GM18498 (cell line): ENCODE data around the gene FCGR3A.
"Not testable (repeated sequence)": the region's sequence is repeated elsewhere in the genome, so short reads cannot be mapped to it uniquely, and the experiment has no call there.

Experiments
- ATAC-seq: cut with Tn5 transposase; IDR thresholded peaks from one replicate; pipeline ENCODE4 v1.9.1; 2021; ENCODE audit warnings: mild to moderate bottlenecking, moderate library complexity; ENCODE audit not compliant: unreplicated experiment

The FCGR3A gene

DNA sequence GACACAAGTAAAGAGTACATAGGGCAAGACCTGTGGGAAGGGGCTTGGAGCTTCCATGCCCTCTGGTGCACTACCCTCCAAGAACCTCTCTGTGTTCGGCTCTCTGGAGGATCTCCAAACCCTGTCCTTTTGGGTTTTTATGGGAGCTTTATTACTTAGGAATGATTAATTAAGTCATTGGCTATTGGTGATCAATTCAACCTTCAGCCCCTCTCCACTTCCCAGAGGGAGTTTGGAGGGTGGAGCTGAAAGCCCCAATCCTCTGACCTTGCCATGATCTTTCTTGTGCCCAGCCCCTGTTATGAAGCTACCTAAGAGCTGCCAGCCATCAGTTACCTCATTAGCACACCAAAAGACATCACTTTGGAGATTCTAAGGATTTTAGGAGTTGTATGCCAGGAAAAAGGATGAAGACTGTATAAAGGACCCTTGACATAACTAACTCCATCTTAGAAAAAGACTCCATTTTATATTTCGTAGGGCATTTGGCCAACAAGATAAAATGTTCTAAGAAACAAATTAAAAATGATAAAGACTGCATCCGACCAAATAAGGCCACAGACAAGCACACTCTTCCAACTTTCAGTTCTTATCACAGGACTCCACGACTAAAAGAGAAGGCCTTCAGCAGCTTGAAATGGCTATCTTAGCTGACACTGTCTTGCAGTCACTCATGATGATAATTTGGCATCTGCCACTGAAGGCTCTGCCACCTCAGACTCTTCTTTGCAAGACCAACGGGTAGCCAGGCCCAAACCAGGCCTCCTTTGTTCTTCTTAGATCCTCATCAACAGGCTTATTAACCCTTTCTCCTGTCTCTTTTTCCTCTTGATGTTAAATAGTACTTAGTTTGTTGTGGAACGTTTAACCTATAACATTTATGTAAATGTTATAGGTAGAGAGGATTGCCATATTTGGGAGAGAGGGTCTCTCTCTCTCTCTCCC, 8.2 kb upstream of the FCGR3A start:
- not testable (repeated sequence) for ATAC-seq

DNA sequence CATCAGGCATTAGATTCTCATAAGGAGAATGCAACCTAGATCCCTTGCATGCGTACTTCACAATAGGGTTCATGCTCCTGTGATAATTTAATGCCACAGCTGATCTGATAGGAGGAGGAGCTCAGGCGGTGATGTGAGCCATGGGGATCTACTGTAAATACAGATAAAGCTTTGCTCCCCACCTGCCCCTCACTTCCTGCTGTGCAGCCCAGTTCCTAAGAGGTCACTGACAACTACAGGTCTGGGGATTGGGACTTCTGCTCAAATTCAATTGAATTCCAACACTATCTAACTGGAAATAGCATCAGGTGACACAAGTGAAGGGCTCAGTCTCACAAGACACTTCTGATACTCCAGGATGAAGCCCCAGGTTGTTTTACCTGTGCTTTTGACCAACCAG, 7.4 kb upstream of the FCGR3A start:
- ATAC-seq = not testable (repeated sequence)

DNA sequence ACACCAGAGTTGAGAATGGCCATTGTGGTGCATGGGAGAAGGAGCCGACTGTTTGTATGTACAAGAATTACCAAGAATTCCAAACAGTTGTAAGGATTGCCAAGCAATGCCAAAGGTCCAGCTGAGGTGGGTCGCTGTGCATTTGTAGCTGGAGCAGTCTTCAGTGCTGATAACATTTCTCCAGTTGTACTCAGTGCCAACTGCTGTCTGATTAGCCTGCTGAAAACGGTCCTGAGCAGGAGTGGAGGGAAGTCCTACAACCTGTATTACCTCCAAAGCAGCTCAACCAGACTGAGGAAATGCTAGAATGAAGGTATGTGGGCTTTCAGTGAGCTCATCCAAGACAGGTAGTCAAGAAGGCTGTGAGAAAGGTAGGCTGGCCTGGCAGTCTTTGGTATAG, 6.5 kb upstream of the FCGR3A start:
- ATAC-seq = not testable (repeated sequence)

DNA sequence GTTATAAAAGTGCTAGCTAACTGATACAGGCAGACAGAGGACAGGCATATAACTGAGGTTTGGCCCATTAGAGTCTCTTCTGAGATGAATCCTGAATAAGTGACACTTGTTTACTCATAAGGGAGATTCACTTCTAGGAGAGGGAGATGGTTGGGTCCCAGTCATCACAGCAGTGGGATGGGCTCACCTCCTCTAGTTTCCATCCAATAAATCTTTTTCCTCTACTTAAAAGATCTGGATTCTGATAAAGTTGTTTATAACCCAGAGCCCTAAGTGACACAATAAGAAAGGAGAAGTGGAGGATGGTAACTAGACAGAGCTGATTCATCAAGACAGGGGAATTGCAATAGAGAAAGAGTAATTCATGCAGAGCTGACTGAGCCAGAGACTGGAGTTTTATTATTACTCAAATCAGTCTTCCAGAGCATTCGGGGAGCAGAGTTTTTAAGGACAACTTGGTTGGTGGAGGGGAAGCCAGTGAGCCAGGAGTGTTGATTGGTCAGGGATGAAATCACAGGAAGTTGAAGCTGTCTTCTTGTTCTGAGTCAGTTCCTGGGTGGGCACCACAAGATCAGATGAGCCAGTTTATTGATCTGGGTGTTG, 5.3 kb upstream of the FCGR3A start:
- ATAC-seq = not testable (repeated sequence)

DNA sequence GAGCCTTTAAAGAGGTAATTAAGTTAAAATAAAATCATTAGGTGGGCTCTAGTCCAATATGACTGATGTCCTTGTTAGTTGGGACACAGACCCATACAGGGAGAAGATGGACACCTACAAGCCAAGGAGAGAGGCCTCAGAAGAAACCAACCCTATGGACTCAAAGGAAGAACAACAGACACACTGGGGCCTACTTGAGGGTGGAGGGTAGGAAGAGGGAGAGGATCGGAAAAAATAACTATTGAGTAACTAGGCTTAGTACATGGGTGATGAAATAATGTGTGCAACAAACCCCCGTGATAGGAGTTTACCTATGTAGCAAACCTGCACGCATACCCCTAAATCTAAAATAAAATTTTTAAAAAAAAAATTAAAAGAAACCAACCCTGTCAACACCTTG, 4.7 kb upstream of the FCGR3A start:
- ATAC-seq = not testable (repeated sequence)

DNA sequence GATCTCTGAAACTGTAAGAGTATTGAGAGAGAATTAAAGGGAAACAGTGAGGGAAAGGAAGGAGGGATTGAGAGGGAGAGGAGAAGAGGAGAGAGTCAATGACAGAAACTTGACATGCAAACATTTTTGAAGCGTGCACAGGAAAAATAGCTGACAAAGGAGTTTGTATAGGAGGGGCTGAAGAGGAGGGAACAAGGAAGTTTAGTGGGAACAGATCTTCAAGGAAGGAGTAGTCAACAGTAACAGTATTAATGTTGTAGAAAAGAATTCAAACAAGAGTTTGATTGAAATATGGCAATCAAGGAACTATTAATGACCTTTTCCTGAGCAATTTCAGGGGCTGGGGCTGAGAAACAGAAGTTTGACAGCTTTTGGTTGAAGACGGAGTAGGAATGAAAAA, 4.0 kb upstream of the FCGR3A start:
- not testable (repeated sequence) for ATAC-seq

DNA sequence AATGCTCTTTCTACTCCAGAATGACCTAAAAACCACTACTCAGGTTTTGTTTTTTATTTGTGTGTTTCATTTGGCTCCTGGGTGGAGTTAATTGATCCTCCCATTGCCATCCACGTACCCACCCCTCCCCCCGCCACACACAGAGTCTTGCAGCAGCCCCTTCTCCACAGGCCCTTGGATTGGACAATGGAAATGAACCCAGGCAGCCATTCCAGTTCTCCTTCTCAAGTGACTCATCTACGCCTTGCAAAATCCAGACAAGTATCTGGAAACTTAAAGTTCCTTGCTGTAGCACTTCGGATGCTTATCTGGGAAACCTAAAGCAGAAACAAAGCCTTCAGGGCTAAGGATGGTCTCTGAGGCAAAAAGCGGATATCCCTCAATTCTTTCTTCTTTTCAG, 1.3 kb upstream of the FCGR3A start:
- ATAC-seq = not testable (repeated sequence)

DNA sequence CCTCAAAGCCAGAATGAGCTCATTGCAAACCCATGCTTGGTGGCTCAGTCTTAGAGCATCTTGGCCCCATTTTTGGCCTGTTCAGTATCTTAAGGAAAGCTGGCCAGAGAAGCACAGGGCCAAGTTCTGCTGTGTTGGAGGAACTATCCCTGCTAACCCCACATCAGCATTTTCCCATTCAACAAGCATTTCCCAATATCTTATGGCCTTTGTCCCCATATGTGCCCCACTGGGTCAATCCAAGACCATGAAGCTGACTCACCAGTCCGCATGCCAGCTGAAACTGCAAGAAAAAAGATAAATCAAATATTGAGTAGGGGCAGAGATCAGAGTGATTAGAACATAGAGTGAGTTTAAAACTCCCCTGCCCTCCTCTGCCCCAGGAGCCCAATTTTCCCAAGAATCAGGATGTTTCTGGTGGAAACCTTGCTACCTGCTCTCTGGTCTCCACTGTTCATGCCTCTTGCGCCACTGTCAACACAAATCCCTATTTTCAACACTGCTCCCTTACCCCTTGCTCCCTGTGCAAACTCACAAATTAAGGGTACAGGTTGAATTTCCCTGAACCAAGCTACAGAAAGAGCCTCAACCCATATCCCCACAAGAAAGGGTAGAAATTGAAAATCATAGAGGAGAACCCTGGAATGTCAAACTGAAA, 740 bp downstream of the FCGR3A start:
- not testable (repeated sequence) for ATAC-seq

DNA sequence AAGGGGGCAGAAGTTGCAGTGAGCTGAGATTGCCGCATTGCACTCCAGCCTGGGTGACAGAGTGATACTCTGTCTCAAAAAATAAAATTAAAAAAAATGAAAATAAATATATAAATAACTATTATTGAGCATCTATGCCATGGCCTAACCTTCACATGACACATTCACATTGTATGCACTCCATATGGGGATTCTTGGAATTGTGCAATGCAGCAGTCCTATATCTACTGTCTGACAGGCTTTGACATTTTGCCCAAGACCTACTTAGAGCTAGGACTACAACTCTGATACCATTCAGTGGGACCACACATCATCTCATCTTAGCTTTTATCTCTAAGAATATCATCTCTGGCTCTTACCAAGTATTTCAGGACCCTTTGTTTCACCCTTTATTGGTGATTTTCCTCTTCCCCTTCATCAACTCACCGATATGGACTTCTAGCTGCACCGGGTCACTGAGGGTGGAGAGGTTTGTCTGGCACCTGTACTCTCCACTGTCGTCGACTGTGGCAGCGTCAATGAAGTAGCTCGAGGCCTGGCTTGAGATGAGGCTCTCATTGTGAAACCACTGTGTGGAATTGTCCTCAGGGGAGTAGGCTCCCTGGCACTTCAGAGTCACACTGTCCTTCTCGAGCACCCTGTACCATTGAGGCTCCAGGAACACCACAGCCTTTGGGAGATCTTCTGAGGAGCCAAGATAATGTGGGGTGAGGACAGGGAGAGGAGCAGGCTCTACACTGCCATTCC, 1.4 kb downstream of the FCGR3A start:
- ATAC-seq = not testable (repeated sequence)

DNA sequence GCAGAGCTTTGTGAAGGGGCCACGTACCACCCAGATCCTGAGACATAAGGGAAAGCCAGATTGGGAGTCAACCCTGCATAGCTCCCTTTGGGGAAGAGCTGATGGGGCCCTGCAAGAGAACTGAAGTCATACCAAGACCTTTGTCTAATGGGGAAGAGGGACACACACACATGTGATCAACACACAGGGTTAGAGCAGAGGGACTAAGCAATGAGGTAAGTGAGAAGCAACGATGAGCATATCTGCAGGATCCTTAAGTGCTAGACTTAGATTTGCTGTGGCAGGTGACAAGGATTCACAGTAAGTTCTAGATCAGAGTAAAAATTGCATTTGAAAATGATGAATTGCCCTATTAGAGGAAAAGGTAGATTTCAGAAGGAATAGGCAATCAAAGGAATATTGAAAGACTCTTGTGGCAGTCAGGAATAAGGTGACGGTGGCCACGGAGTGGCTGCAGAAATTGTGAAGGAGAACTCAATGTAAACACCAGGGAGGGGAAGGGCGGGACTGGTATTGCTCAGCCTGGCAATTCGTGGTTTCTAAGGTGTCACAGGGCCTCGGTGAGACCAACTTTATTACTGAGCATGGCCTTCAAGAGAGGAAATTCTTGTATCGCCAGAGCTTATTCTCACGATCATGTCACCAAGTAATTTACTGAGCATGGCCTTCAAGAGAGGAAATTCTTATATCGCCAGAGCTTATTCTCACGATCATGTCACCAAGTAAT, 4.5 kb downstream of the FCGR3A start:
- ATAC-seq = not testable (repeated sequence)

DNA sequence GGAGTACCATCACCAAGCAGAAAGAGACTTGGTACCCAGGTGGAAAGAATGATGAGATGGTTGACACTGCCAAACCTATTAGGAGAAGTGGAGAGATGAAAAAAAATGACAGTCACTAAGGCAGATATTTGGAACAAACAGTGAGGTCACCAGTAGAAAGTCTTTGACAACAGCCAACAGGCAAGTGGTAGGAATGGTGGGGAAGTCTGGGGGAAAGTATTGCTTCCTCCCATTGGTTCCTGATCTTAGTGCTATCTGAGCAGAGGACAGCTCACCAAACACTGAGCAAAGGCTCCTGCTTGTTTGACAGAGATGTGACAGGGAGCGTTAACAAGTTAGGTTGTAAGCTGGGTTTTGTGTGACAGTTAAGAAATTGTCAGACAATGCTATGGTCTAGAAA, 6.5 kb downstream of the FCGR3A start:
- not testable (repeated sequence) for ATAC-seq

DNA sequence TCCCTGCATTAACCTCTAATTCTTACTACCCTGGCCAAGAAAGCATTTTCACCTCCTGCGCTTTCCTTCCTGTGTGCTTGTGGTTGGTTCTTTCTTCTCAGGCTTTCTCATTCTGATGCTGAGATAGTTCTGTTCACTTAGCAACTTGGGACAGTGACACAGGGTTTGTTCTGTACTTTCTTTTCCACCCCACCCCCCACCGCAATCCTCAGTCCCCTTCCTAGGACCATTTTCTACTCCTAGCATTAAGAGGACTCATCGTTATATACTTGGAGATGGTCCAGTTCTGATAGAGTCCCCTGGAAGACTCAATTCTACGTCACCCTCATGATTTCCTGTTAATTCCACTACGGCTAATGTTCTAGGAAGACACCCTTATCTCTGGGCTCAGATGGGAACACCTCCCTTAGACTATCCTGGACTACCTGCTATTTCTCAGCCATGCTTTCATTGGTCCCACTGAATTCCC, 7.5 kb downstream of the FCGR3A start:
- peak; percentile 70 for ATAC-seq

DNA sequence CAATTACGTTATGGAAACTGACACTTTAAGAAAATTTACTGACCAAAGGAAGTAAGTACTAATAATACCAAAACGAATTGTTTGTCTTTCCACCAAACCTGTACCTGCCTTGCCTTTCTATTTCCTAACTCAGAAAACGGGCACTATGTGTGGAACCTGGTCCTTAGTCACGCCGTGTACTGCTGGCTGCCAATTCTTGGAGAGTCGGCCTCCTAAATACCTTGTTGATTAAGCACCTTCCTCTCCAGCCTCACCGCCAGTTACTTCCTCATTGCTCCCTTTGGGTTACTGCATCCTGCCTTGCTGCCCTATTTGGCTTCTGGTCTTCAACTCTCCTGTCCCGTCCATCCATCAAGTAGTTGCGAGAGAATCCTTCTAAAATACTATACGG, 9.1 kb downstream of the FCGR3A start:
- not testable (repeated sequence) for ATAC-seq

DNA sequence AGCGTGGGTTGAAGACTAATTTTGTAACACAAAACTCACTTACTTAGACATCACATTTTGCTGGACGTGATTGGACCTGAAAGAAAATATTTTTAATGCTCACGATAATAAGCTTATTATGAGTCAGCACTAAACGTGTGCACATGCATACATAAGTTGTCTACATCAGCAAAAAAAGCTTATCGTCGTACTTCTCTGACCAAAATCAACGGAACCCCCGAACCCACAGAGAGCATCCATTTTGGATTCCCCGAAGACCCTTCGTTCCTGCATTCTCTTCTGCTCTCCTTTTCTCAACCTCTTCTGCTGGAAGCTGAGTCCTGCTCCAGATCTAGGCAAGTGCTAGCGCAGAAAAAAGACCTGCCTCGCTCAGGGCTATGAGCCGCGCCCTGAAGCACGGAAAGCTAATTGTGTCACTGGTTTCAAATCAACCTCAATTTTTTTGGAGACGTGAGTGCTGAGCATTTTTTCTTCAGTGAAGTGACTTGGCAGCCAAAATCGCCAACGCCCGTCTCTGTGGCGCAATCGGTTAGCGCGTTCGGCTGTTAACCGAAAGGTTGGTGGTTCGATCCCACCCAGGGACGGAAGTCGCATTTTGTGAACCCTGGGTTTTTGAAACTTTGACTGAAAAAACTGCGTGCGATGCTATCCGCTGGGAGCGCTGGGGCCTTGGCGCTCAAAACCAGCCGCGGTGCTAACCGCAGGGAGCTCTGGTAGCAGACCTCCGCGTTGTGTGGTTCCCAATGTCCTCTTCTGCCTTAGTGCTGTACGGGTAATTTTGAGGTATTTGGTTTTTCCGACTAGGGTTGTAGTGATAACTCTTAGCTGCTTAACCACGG, 9.7 kb downstream of the FCGR3A start:
- peak; percentile 57 for ATAC-seq

DNA sequence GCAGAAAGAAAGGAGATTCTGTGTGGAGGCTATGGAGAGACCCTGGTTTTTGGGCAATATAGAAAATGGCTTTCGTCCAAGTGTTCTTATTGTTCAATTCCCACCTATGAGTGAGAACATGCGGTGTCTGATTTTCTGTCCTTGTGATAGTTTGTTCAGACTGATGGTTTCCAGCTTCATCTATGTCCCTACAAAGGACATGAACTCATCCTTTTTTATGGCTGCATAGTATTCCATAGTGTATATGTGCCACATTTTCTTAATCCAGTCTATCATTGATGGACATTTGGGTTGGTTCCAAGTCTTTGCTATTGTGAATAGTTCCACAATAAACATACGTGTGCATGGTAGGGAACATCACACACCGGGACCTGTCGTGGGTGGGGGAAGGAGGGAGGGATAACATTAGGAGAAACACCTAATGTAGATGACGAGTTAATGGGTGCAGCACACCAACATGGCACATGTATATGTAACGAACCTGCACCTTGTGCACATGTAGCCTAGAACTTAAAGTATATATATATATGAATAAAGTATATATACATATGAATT, 10.6 kb downstream of the FCGR3A start:
- ATAC-seq = not testable (repeated sequence)

DNA sequence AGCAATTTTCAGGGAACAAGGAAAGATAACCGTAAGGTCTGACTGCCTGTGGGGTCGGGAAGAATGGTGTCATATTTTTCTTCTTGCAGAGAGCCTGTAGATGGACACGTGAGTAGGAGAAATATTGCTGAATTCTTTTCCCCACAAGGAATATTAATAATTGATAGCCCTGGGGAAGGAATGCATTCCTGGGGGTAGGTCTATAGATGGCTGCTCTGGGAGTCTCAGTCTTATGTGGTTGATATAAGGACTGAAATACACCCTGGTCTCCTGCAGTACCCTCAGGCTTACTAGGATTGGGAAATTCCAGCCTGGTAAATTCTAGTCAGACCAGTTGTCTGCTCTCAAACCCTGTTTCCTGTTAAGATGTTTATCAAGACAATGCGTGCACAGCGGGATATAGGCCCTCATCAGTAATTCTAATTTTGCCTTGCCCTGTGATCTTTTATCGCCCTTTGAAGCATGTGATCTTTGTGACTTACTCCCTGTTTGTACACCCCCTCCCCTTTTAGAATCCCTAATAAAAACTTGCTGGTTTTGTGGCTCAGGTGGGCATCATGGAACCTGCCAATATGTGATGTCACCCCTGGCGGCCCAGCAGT, 12.4 kb downstream of the FCGR3A start:
- ATAC-seq = not testable (repeated sequence)

DNA sequence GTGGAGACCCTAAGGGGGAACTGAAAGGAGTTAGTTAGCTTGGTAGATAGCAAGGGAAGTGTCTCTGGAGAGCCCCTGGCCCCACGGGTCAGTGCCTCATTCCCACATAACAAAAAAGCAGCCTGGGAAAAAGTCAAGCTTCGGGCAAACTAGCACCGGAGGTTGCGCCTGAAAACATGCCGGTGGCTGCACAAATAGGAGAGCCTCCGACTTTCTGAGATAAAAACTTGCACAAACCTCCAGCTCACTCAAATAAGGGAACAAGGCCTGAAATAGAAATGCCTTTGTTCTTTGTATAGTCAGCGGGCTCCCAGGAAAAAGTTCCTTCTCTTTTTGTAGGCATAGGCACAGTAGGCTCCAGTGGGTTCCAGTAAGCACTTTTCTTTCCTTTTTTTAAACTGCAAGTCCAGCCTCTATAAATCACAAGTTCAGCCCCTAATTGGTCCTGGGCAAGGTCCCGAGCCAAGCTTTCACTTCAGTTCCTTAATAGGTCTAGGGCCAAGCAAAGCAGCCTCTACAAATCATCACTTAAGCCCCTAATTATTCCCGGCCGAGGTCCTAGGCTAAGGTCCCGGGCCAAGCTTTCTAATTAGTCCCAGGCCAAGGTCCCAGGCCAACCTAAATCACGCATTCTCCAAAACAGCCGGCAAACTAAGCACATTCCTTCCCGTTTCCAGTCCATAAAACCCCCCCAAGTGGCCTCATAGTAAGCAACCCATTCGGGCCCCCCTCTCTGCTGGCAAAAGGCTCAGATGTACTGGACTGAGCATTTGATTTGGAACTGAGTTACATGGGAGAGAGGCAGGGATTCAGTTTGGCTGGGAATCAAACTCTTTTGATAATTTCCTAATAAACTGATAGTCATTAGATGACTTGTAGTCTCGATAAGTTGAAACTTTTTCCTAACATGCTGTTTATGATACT, 16.7 kb downstream of the FCGR3A start:
- ATAC-seq = not testable (repeated sequence)
